BE2C (cell line): ENCODE data around the gene IGFBP5.

Source experiments
- DNase-seq: peaks from one replicate; pipeline ENCODE4 v3.0.0-alpha.2; 2020
- H3K27me3 ChIP-seq: fragments of 250-450 bp; sonication (Bioruptor Pico); 2 replicates; pipeline ENCODE4 v1.5.1; 2020; ENCODE audit warnings: mild to moderate bottlenecking
- H3K36me3 ChIP-seq: fragments of 250-450 bp; sonication (Bioruptor Pico); 2 replicates; pipeline ENCODE4 v1.5.1; 2020; ENCODE audit warnings: mild to moderate bottlenecking
- H3K4me1 ChIP-seq: fragments of 250-450 bp; sonication (Bioruptor Pico); 2 replicates; pipeline ENCODE4 v1.5.1; 2020
- H3K4me3 ChIP-seq: 2 replicates; pipeline ENCODE4 v1.5.1; 2011; ENCODE audit warnings: low read depth, low read length
- H3K9me3 ChIP-seq: fragments of 250-450 bp; sonication (Bioruptor Pico); 2 replicates; pipeline ENCODE4 v1.5.1; 2020
- CTCF ChIP-seq: IDR thresholded peaks from 2 replicates; pipeline ENCODE4 v1.5.1; 2012; ENCODE audit warnings: mild to moderate bottlenecking, low read depth, low read length

IGFBP5 gene

GRCh38 chr2:216646116-216646515, 49.2 kb downstream of the IGFBP5 start:
- no peaks in the 10 kb centered on the region for H3K9me3 ChIP-seq
- no peak for TF ChIP-seq CTCF
- no peaks in the 10 kb centered on the region for H3K27me3 ChIP-seq
- H3K36me3 ChIP-seq, result peaks cover 7% of the 10 kb centered on the region
- H3K4me3 ChIP-seq, result no peak overlapping the region
- DNase-seq, result no peak
- peaks cover 12% of the 10 kb centered on the region for H3K4me1 ChIP-seq

GRCh38 chr2:216645636-216645950, 49.8 kb downstream of the IGFBP5 start:
- Histone ChIP-seq H3K27me3 (no peaks in the 10 kb centered on the region), H3K36me3 (peaks cover 8% of the 10 kb centered on the region), H3K9me3 (no peaks in the 10 kb centered on the region), H3K4me3 (no peak overlapping the region), H3K4me1 (peaks cover 12% of the 10 kb centered on the region)
- no peak for TF ChIP-seq CTCF
- no peak for DNase-seq

GRCh38 chr2:216644842-216645635, 50.3 kb downstream of the IGFBP5 start:
- DNase-seq, result no peak
- no peak overlapping the region for H3K4me3 ChIP-seq
- peaks cover 12% of the 10 kb centered on the region for H3K4me1 ChIP-seq
- no peaks in the 10 kb centered on the region for H3K9me3 ChIP-seq
- TF ChIP-seq CTCF, result no peak
- H3K36me3 ChIP-seq, result peaks cover 11% of the 10 kb centered on the region
- no peaks in the 10 kb centered on the region for H3K27me3 ChIP-seq

- Histone ChIP-seq H3K36me3 (peaks cover 15% of the 10 kb centered on the region), H3K4me1 (peaks cover 12% of the 10 kb centered on the region), H3K27me3 (no peaks in the 10 kb centered on the region), H3K4me3 (no peak overlapping the region), H3K9me3 (no peaks in the 10 kb centered on the region)
- DNase-seq, result no peak
- no peak for TF ChIP-seq CTCF
These were observed 51.2 kb downstream of the IGFBP5 start for GRCh38 chr2:216643986-216644659.

- Histone ChIP-seq H3K9me3 (no peaks in the 10 kb centered on the region), H3K36me3 (peaks cover 27% of the 10 kb centered on the region), H3K4me1 (peaks cover 3% of the 10 kb centered on the region), H3K27me3 (no peaks in the 10 kb centered on the region), H3K4me3 (no peak overlapping the region)
- no peak for TF ChIP-seq CTCF
- DNase-seq, result no peak
These were observed 57.9 kb downstream of the IGFBP5 start for GRCh38 chr2:216637472-216637871.
